ENCODE measurements around the gene OR14A2. TPM values are rescaled to one million over a fixed set of nuclear protein-coding genes. Genes with fewer than 3 reads are reported as not detected.

Gene OR14A2
- not detected in 2 replicates for total RNA-seq (ENCODE audit: low replicate concordance)

DNA sequence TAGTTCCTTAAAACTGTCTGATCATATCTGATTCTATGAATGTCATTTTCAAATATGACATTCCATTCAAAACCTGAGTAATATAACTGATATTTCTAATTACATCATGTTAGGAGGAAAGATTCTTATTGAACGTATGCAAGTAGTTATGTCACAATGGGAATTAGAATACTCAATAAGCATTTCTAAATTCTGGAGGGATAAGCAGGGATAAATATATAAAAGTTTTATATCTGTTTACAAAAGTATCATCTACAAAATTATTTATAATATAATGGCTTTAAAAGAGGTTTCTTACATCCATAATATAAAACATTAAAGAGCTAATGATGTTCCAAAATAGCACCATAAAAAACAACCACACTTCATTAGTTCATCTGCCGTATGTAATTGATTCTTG is at the start of gene OR14A2:
Gene OR14A2 (minus strand): TSS at position 101 of the 400 bp plus-strand sequence.

DNA sequence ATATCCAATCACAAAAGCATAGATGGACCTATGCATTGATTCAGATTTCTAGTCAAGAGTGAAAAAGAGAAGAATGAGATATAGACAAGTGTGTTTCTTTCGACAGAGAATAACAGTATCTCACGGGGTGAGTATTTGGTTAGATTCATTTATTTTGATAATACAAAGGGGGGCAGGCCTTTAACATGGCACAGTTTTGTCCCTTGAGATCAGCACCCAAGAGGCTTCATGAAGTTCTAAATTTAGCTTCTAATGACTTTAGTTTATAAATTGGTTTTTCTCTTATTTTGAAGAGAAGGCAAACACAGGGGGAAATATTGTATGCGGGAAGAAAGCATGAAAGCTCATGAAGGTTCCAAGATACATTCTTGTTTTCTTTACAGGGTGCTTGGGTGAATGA is 12.5 kb upstream of the OR14A2 start, which contains the start of gene OR1C1:
Gene OR1C1 (minus strand): TSS at position 101 of the 400 bp plus-strand sequence. CDS start 2,150 bp downstream, outside the sequence.

DNA sequence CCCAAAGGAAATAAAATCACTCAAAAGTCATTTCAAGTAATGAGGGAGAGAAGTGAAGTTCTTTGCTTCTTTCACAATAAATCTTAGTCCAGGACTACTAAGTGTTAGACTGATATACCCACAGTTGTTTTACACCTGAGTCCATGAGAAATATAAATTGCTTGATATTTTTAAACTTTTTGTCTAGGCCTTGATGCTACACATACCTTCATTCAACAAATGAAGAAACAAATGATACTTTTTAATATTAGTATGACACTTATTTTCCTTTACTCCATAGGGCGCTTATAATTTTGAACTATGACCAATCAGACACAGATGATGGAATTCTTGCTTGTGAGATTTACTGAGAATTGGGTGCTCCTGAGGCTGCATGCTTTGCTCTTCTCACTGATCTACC is 9.6 kb downstream of the OR14A2 start, which contains the start of gene OR14K1:
Gene OR14K1 (plus strand): TSS at position 301 of the 400 bp plus-strand sequence. CDS start 0 bp downstream, at position 301.

DNA sequence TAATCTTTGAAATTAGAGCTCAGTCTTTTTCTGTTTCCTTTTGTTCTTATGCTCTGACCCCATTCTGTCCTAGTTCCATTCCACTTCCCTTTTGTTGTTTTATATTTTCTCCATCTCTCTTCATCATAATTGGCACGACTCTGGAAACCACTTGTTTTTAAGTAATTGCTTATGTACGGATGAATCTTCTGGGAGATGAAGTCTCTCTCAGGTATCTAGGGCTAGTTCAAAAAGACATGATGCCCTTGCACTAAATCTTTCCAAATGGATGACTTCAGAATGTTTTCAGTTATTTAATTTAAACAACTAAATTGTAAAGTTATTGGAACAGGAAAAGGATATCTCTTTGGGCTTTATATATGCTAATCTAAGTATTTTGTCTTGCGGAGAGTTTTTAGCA is 31.4 kb downstream of the OR14A2 start, which contains the start of gene OR6F1:
Gene OR6F1 (minus strand): TSS at position 101 of the 400 bp plus-strand sequence. CDS start 3,891 bp downstream, outside the sequence.

DNA sequence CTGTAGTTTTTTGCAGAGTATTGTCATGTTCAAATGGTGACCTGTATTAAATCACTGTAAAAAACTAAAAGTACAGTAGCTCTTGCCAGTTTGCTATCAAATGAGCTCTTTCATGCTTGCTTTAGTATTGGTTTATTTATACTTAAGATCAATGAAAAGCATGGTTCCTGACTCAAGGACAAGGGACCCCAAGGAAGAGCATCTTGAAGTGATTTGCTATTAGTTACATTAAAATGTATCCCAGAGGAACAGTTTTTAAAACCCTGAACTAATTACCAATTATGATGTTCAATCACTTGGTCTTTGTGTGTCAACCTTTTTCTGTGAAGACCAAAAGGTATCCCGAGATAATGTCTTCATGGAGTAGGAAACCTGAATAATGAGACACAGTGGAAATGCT is 68.3 kb downstream of the OR14A2 start, which contains the start of gene OR13G1:
Gene OR13G1 (minus strand): TSS at position 101 of the 400 bp plus-strand sequence. CDS start 6,698 bp downstream, outside the sequence.

Other genes with a start within 250 kb of the OR14A2 start
- not detected in 2 replicates for gene OR2C3, start 211.7 kb downstream of the OR14A2 start, total RNA-seq (ENCODE audit: low replicate concordance)
- gene GCSAML, start 199.0 kb downstream of the OR14A2 start, total RNA-seq (ENCODE audit: low replicate concordance) = not detected in 2 replicates
- not detected in 2 replicates for gene OR2G2, start 159.8 kb downstream of the OR14A2 start, total RNA-seq (ENCODE audit: low replicate concordance)
- not detected in 2 replicates for gene OR2G3, start 142.6 kb downstream of the OR14A2 start, total RNA-seq (ENCODE audit: low replicate concordance)
- not detected in 2 replicates for gene OR13G1, start 68.4 kb downstream of the OR14A2 start, total RNA-seq (ENCODE audit: low replicate concordance)
- not detected in 2 replicates for gene OR6F1, start 31.5 kb downstream of the OR14A2 start, total RNA-seq (ENCODE audit: low replicate concordance)
- not detected in 2 replicates for gene OR14K1, start 9.5 kb downstream of the OR14A2 start, total RNA-seq (ENCODE audit: low replicate concordance)
- not detected in 2 replicates for gene OR1C1, start 12.4 kb upstream of the OR14A2 start, total RNA-seq (ENCODE audit: low replicate concordance)
- not detected in 2 replicates for gene OR14A16, start 76.0 kb upstream of the OR14A2 start, total RNA-seq (ENCODE audit: low replicate concordance)
- gene OR11L1, start 93.8 kb upstream of the OR14A2 start, total RNA-seq (ENCODE audit: low replicate concordance) = not detected in 2 replicates
- 0.30 TPM in 1 of 2 replicates, not detected in the other for gene TRIM58, start 109.0 kb upstream of the OR14A2 start, total RNA-seq (ENCODE audit: low replicate concordance)
- not detected in 2 replicates for gene OR2W3, start 147.4 kb upstream of the OR14A2 start, total RNA-seq (ENCODE audit: low replicate concordance)
- gene OR2T8, start 172.1 kb upstream of the OR14A2 start, total RNA-seq (ENCODE audit: low replicate concordance) = not detected in 2 replicates
- not detected in 2 replicates for gene OR2AJ1, start 176.7 kb upstream of the OR14A2 start, total RNA-seq (ENCODE audit: low replicate concordance)
- not detected in 2 replicates for gene OR2L8, start 200.7 kb upstream of the OR14A2 start, total RNA-seq (ENCODE audit: low replicate concordance)
- not detected in 2 replicates for gene OR2AK2, start 217.1 kb upstream of the OR14A2 start, total RNA-seq (ENCODE audit: low replicate concordance)

All from smooth muscle cell of the coronary artery (primary cell).